Measurements from ENCODE around the gene CHAC1. TPM values are rescaled to one million over a fixed set of nuclear protein-coding genes. Genes with fewer than 3 reads are reported as not detected.
"Not testable (repeated sequence)": the region's sequence is repeated elsewhere in the genome, so short reads cannot be mapped to it uniquely, and the experiment has no call there.

The CHAC1 gene
- total RNA-seq, 1 donor, result 0.52 TPM

DNA sequence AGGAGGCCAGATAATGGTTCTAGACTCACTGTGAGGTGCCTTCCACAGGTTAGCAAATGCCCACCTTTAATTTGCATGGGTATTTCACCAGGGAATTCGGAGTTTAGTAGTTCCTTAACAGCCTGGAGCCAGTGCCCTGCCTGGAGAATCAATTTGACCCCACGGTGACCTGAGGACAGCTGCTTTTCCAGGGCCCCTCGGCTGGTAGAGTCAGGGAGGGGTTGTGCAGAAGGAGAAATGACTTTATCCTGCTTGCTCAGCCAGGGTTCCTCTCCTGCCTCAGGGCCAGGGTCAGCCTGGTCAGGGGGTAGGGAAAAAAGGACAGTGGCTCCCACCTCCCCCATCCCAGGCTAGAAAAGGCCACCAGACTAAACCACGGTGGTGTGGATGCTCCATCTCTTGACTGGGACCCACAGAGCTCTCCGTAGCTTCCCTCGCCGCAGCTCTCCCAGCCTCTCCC is 12.2 kb upstream of the CHAC1 start:
- no peaks in the 10 kb centered on the region for H3K27me3 ChIP-seq (ENCODE audit: insufficient read depth, low read length)
- no peak overlapping the region for H3K4me3 ChIP-seq (ENCODE audit: low read length)
- H3K4me1 ChIP-seq (ENCODE audit: insufficient read depth, low read length), result peaks cover 37% of the 10 kb centered on the region
- no peaks in the 10 kb centered on the region for H3K9me3 ChIP-seq (ENCODE audit: low read depth, low read length)

DNA sequence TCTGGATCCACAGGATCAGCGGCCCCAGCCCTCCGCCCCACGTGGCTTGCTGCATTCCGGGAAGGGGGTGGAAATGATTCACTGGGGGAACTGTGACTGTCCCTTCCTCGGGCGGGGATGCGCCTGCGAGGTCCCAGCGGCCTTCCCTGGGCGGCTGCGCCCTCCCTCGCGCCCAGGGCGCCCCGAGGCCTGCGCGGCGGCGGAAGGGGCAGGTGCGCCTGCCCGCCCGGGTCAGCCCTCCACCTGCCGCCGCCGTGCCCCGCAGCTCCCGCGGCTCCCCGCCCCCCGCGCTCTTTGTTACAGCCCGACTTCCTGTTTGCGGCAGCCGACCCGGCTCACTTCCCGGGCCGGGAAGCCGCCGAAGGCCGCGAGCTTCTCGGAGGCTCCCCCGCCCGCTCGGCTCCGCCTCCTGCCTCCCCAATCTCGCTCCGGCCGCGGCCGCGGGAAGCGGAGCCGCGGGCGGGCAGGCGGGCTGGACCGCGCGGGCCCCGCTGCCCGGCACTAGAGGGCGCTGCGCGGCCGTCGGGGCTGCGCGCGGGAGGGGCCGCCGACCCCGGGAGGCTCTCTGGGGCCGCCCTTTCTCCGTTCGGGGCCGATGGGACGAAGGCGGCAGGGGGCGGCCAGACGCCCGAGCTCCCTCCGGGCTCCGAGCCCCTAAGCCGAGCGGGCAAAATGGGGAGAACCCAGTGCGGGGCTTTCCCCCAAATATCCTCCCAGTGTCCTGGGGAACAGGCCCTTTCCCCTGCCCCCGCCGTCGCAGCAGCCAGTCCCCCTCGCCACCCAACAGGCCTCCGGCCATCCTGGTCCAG is 11.5 kb upstream of the CHAC1 start:
- peaks cover 37% of the 10 kb centered on the region for H3K4me1 ChIP-seq (ENCODE audit: insufficient read depth, low read length)
- no peaks in the 10 kb centered on the region for H3K27me3 ChIP-seq (ENCODE audit: insufficient read depth, low read length)
- peak overlapping the region; percentile 54 for H3K4me3 ChIP-seq (ENCODE audit: low read length)
- no peaks in the 10 kb centered on the region for H3K9me3 ChIP-seq (ENCODE audit: low read depth, low read length)

DNA sequence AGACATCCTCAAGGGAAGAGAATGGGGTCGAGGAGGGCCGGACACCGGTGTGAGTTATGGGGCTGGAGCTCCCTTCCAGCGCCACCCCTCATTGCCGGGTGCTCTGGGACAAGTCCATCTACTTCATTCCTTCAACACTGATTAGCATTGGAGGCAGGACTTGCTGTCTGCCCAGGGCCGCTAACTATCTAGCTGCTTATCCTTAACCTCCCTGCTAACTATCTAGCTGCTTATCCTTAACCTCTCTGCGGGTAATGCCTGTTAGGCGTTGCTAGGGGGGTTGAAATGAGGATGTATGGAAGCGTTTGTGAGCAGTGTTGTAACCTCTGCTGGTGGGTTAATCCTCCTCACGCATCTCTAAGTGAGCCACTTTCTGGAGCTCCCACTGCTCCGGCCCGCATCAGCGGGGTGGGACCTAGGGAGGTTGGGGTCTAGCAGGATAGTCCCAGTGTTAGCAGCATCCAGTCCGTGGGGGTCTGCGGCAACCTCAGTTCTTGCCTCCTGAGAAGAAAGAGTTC is 10.9 kb upstream of the CHAC1 start:
- Histone ChIP-seq H3K9me3 (ENCODE audit: low read depth, low read length) (no peaks in the 10 kb centered on the region), H3K4me1 (ENCODE audit: insufficient read depth, low read length) (peaks cover 37% of the 10 kb centered on the region), H3K27me3 (ENCODE audit: insufficient read depth, low read length) (no peaks in the 10 kb centered on the region), H3K4me3 (ENCODE audit: low read length) (peak overlapping the region; percentile 54)

DNA sequence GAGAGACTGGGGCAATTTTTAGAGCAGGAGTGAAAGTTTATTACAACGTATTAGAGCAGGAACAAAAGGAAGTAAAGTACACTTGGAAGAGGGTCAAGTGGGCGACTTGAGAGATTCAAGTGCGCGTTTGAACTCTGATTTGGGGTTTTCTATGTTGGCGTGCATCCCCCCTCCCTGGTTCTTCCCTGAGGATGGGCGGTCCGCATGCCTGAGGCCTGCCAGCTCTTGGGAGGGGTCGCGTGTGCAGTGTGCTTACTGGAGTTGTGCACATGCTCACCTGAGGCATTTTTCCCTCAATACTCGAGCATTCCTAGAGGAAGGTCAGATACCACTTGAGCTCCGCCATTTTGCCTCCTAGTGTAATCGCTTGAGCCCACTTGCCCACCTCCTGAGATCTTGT is 10.4 kb upstream of the CHAC1 start:
- H3K4me3 ChIP-seq (ENCODE audit: low read length), result no peak overlapping the region
- H3K27me3 ChIP-seq (ENCODE audit: insufficient read depth, low read length), result no peaks in the 10 kb centered on the region
- H3K9me3 ChIP-seq (ENCODE audit: low read depth, low read length), result no peaks in the 10 kb centered on the region
- peaks cover 37% of the 10 kb centered on the region for H3K4me1 ChIP-seq (ENCODE audit: insufficient read depth, low read length)

DNA sequence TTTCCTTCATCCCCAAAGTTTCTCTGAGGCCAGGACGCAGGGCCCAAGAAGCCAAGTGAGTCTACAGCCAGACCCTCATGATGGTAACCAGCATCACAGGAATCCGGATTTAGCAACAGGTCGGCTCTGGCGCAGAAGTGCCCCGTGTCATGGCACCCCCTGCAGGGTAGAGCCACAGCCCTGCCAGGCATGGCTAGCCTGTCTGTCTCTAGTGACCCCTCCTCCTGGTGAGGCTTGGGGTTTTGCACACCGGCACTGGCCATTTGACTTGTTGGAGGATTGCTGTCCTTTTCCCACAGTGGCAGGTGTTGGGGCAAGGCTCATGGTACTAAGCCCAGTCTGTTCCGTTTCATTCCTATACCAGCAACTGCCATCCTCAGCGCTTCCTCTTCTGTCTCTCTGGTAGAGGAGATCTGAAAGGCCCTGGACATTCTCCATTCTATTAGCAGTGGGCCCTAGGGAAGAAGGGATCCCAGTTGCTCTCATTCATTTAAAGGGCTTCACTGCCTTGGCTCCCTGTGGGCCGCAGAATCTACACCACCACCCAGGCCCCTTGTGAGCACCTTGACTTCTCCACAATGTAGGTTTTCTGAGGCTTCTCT is 9.4 kb upstream of the CHAC1 start:
- Histone ChIP-seq H3K4me1 (ENCODE audit: insufficient read depth, low read length) (peaks cover 37% of the 10 kb centered on the region), H3K27me3 (ENCODE audit: insufficient read depth, low read length) (no peaks in the 10 kb centered on the region), H3K4me3 (ENCODE audit: low read length) (no peak overlapping the region), H3K9me3 (ENCODE audit: low read depth, low read length) (no peaks in the 10 kb centered on the region)

DNA sequence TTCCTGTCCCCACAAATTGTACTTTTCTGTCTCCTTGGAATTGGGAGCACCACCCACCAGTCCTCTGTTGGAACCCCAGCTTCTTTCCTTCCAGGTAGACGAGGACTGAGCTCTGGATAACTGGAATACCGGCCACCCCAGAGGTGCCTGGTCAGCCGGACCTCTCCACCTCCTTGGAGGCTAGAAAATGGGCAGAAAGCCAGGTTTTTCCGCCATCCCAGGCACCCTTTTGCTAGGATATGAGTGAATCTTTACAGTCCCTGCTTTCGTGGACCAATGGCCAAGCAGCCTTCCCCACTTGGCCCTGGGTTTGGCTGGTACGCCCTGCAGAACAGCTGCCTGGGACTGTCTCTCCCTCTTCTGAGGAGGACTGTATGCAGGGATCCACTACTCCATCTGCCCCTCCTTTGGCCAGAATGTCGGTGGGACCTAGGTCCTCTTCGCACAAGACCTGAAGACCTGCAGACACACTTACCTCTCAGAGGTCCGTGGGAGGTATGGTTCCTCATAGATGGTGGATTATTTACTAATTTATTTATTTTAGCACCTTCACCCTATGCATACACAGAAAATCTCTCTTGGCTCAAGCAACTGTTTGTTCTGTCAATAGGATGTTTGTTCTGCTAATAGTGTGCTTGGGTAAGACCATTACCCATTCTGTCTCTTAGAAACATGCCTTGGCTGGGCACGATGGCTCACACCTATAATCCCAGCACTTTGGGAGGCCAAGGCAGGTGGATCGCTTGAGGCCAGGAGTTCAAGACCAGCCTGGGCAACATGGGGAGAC is 8.6 kb upstream of the CHAC1 start:
- Histone ChIP-seq H3K27me3 (ENCODE audit: insufficient read depth, low read length) (no peaks in the 10 kb centered on the region), H3K4me1 (ENCODE audit: insufficient read depth, low read length) (peaks cover 36% of the 10 kb centered on the region), H3K4me3 (ENCODE audit: low read length) (no peak overlapping the region), H3K9me3 (ENCODE audit: low read depth, low read length) (no peaks in the 10 kb centered on the region)

DNA sequence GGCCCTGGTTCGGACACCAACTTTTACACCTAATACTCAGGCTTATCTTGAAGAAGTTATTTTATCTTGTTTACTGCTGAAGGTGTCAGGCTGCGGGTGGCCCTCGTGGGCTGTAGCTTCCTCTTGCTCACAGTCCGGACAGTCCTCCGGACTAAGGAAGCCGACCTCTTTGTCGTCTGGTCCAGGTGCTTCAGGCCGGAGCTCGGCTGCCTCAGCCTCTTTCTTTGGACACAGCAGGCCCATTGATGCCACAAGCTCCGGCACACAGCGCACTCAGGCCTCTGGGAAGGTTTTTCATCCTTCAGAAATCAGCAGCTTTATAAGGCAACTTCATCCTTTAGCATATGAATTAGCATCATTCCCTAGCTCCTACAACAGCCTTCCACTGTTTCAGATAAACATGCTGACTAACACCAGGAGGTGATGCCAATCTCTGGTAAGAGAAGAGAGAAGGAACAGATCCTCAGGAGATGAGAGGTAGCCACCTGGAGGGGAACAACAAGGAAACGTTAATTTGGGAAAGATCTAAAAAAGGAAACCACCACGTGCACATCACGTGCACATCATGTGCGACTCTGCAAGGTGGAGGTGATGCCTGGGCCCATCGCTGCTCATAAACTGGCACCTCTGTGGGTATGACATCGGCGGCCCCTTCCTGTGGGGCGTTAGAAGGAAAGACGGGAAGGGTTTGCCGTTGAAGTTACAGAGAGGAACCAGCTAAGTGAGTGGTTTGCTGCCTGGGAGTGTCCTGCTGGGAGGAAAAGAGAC is 4.4 kb upstream of the CHAC1 start:
- Histone ChIP-seq H3K9me3 (ENCODE audit: low read depth, low read length) (no peaks in the 10 kb centered on the region), H3K27me3 (ENCODE audit: insufficient read depth, low read length) (no peaks in the 10 kb centered on the region), H3K4me3 (ENCODE audit: low read length) (no peak overlapping the region), H3K4me1 (ENCODE audit: insufficient read depth, low read length) (peaks cover 10% of the 10 kb centered on the region)

DNA sequence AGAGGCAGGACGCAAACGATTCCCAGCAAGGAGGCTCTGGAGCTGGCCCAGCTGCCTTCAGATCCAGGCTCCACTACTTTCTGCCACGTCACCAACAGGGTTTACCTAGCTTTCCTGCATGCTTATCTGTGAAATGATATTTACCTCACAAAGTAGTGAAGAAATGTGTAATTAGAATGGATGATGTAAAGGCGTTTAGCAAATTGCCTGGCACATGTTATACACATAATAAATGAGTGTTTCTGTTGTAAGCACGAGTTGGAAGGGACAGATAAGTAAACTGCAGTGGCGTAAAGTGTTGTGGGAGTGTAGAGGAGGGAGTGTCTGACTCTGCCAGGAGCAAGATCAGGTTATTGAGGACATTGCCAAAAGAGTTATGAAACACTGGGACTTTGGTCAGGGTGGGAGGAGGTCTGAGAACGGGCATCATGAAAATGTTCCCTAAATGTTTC is 3.5 kb upstream of the CHAC1 start:
- peaks cover 13% of the 10 kb centered on the region for H3K4me1 ChIP-seq (ENCODE audit: insufficient read depth, low read length)
- no peaks in the 10 kb centered on the region for H3K9me3 ChIP-seq (ENCODE audit: low read depth, low read length)
- no peaks in the 10 kb centered on the region for H3K27me3 ChIP-seq (ENCODE audit: insufficient read depth, low read length)
- H3K4me3 ChIP-seq (ENCODE audit: low read length), result no peak overlapping the region

DNA sequence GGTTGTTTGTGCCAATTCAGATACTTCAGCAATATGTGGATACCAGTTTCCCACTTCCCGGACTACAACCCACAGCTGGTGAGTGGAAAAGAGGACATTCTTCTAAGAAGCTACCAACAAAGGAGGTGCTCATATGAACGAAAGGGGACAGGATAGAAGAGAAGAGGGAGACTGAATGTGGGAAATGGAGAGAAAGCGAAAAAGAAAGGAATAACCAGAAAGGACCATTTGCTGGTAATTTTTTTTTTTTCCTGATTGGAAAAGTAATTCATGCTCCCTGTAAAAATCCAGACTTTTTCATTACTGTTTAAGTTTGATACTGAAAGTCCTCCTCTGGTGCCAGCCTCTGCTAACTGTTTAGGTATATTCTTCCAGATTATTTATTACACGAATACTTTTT is 1.5 kb upstream of the CHAC1 start:
- Histone ChIP-seq H3K4me3 (ENCODE audit: low read length) (no peak overlapping the region), H3K27me3 (ENCODE audit: insufficient read depth, low read length) (no peaks in the 10 kb centered on the region), H3K9me3 (ENCODE audit: low read depth, low read length) (no peaks in the 10 kb centered on the region), H3K4me1 (ENCODE audit: insufficient read depth, low read length) (peaks cover 13% of the 10 kb centered on the region)

DNA sequence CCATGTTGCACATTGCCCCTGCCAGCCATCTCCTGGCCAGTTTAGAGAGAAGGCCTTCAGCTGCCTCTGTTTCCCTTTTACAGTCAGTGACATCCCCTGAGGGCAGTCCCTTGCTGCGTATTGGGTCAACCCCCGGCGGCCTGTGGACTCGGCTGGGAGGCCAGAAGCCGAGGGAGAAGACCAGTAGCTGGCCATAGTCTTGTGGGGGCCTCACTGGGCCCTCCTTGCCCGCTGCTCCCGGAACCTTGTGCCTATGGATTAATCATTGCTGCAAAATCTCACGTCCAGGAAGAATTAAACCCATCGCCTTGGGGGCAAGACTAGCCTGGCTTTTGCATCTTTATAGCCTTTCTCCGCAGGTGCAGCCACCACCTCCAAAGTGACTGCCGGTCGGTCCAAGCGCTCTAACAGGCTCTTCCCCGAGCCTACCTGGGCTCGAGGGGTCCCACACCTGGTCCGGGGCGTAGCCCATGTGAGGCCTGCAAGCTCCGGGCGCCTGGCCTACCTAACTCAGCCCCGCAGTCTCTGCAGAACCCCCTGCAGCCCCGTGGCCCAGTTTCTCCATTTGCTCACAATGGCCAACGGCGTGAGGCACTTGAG is 870 bp upstream of the CHAC1 start:
- no peaks in the 10 kb centered on the region for H3K27me3 ChIP-seq (ENCODE audit: insufficient read depth, low read length)
- peaks cover 13% of the 10 kb centered on the region for H3K4me1 ChIP-seq (ENCODE audit: insufficient read depth, low read length)
- peak overlapping the region; percentile 53 for H3K4me3 ChIP-seq (ENCODE audit: low read length)
- H3K9me3 ChIP-seq (ENCODE audit: low read depth, low read length), result no peaks in the 10 kb centered on the region

DNA sequence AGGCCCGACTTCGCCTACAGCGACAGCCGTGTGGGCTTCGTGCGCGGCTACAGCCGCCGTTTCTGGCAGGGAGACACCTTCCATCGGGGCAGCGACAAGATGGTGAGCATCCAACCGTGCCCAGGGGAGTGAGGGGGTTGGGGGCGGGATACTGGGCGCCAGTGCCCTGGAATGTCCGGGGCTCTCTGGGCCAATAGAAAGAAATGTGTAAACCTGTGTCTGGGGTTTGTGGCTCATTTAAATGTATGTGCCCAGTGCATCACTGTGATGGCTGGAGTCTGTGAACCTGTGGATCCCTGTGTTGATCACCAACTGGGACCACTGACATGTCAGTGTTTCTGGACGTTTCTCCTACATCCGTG is 423 bp downstream of the CHAC1 start:
- H3K9me3 ChIP-seq (ENCODE audit: low read depth, low read length), result no peaks in the 10 kb centered on the region
- H3K4me3 ChIP-seq (ENCODE audit: low read length), result peak overlapping the region; percentile 53
- H3K4me1 ChIP-seq (ENCODE audit: insufficient read depth, low read length), result peaks cover 13% of the 10 kb centered on the region
- H3K27me3 ChIP-seq (ENCODE audit: insufficient read depth, low read length), result no peaks in the 10 kb centered on the region

DNA sequence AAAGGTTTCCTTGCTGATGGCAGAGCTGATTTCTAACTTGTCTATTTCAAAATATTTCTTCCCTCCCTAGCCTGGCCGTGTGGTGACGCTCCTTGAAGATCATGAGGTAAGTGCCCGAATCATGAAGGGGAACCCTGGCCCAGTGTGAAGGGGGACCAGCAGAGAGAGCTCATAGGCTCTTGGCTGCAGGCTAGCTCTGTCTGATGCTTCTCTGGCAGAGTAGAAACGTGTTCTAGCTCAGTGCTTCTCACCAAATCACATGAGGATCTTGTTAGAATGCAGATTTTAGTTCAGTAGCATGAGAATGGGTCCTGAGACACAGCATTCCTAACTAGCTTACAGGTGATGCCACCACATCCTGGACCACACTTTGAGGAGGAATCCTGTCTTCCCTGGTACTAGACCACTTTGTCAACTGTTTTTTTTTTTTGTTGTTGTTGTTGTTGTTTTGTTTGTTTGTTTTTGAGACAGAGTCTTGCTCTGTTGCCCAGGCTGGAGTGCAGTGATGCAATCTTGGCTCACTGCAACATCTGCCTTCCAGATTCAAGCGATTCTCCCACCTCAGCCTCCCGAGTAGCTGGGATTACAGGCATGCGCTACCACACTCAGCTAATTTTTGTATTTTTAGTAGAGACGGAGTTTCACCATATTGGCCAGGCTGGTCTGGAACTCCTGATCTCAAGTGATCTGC is 1.0 kb downstream of the CHAC1 start:
- not testable (repeated sequence) for H3K27me3 ChIP-seq (ENCODE audit: insufficient read depth, low read length); H3K4me3 ChIP-seq (ENCODE audit: low read length); H3K9me3 ChIP-seq (ENCODE audit: low read depth, low read length)
- H3K4me1 ChIP-seq (ENCODE audit: insufficient read depth, low read length), result peaks cover 13% of the 10 kb centered on the region

DNA sequence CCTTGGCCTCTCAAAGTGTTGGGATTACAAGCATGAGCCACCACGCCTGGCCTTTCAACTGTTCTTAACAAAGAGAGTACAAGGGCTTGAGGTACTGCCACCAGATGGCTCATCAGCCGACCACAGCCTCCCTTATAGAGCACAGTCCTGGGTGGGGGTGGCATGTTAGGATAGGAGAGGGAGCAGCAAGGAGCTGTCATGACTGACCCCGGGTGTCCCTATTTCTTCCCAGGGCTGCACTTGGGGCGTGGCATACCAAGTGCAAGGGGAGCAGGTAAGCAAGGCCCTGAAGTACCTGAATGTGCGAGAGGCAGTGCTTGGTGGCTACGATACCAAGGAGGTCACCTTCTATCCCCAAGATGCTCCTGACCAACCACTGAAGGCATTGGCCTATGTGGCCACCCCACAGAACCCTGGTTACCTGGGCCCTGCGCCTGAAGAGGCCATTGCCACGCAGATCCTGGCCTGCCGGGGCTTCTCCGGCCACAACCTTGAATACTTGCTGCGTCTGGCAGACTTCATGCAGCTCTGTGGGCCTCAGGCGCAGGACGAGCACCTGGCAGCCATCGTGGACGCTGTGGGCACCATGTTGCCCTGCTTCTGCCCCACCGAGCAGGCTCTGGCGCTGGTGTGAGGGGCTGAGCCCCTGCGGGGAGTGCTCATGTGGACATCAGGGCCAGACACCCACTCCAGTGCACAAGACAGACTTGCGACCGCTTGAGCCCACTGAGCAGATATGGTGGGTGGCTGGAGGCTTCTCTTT is 2.1 kb downstream of the CHAC1 start:
- H3K27me3 ChIP-seq (ENCODE audit: insufficient read depth, low read length), result no peaks in the 10 kb centered on the region
- no peak overlapping the region for H3K4me3 ChIP-seq (ENCODE audit: low read length)
- H3K4me1 ChIP-seq (ENCODE audit: insufficient read depth, low read length), result peaks cover 13% of the 10 kb centered on the region
- no peaks in the 10 kb centered on the region for H3K9me3 ChIP-seq (ENCODE audit: low read depth, low read length)

All from mononuclear cell (primary cell).